CD14-positive monocyte (primary cell): ENCODE results near the gene BAIAP2L1. TPM values are rescaled to one million over a fixed set of nuclear protein-coding genes. Genes with fewer than 3 reads are reported as not detected.

Source experiments
- DNase-seq, 3 donors: peaks; one replicate each; pipeline ENCODE4 v3.0.0-alpha.2; 2011 to 2022
- H2AFZ ChIP-seq: 2 replicates; pipeline ENCODE4 v1.6.0; 2012; ENCODE audit warnings: mild to moderate bottlenecking, low read depth, low read length, inconsistent platforms; ENCODE audit not compliant: insufficient read depth, poor library complexity, severe bottlenecking
- H3K27ac ChIP-seq, 2 donors: 1 replicate in 1 of 2; 2 replicates in 1 of 2; pipeline ENCODE4 v1.5.1; 2012 to 2013; ENCODE audit warnings: low read length in 2 of 2, control low read depth in 1 of 2, inconsistent platforms in 1 of 2, low read depth in 1 of 2, mild to moderate bottlenecking in 1 of 2
- H3K27me3 ChIP-seq, 2 donors: one replicate each; pipeline versions ENCODE4 v1.6.0 to v1.6.1; 2011 to 2013; ENCODE audit warnings: low read length in 2 of 2; ENCODE audit not compliant: control insufficient read depth in 2 of 2, insufficient read depth in 2 of 2
- H3K36me3 ChIP-seq, 2 donors: replicated peaks in 1 of 2; 1 replicate in 1 of 2; 2 replicates in 1 of 2; pipeline versions ENCODE4 v1.5.1 to v1.6.1; 2012 to 2013; ENCODE audit warnings: low read length in 2 of 2, control low read depth in 1 of 2, inconsistent platforms in 1 of 2, mild to moderate bottlenecking in 1 of 2; ENCODE audit not compliant: insufficient read depth in 2 of 2, control insufficient read depth in 1 of 2
- H3K4me1 ChIP-seq, 2 donors: 1 replicate in 1 of 2; 2 replicates in 1 of 2; pipeline versions ENCODE4 v1.5.1 to v1.6.1; 2012 to 2013; ENCODE audit warnings: low read length in 2 of 2, control low read depth in 1 of 2, inconsistent platforms in 1 of 2, mild to moderate bottlenecking in 1 of 2, moderate library complexity in 1 of 2; ENCODE audit not compliant: insufficient read depth in 2 of 2, control insufficient read depth in 1 of 2
- H3K4me2 ChIP-seq: replicated peaks from 2 replicates; pipeline ENCODE3; 2012; ENCODE audit warnings: low read length, moderate library complexity, mild to moderate bottlenecking; ENCODE audit not compliant: poor library complexity, severe bottlenecking; ENCODE audit errors: extremely low read depth
- H3K4me3 ChIP-seq, 3 experiments: fragments of 200-600 bp in 1 of 3; sonication (generic) in 1 of 3; replicated peaks in 1 of 3; 1 replicate in 2 of 3; 2 replicates in 1 of 3; pipeline ENCODE4 v1.5.1; 2011 to 2013; ENCODE audit warnings: low read length in 3 of 3, mild to moderate bottlenecking in 3 of 3, control low read depth in 2 of 3, low read depth in 2 of 3, inconsistent platforms in 1 of 3, moderate library complexity in 1 of 3
- H3K79me2 ChIP-seq: 2 replicates; pipeline ENCODE4 v1.6.0; 2012; ENCODE audit warnings: mild to moderate bottlenecking, control low read depth, inconsistent platforms, low read length, moderate library complexity; ENCODE audit not compliant: insufficient read depth
- H3K9ac ChIP-seq: 2 replicates; pipeline ENCODE4 v1.6.0; 2017; ENCODE audit warnings: low read length, mild to moderate bottlenecking; ENCODE audit not compliant: insufficient read depth, poor library complexity, severe bottlenecking
- H3K9me3 ChIP-seq, 2 donors: replicated peaks in 1 of 2; 1 replicate in 1 of 2; 2 replicates in 1 of 2; pipeline versions ENCODE4 v1.5.1 to v1.6.1; 2012 to 2013; ENCODE audit warnings: low read length in 2 of 2, control low read depth in 1 of 2; ENCODE audit not compliant: control insufficient read depth in 1 of 2, insufficient read depth in 1 of 2
- H4K20me1 ChIP-seq: 2 replicates; pipeline ENCODE4 v1.6.0; 2012; ENCODE audit warnings: mild to moderate bottlenecking, low read length, control low read depth, moderate library complexity; ENCODE audit not compliant: insufficient read depth
- H3K27ac Mint-ChIP-seq, 7 donors: one replicate each; pipeline ENCODE4 v1.8.0; 2020; ENCODE audit warnings: mild to moderate bottlenecking in 7 of 7, mixed read lengths in 7 of 7, moderate library complexity in 6 of 7, inconsistent platforms in 2 of 7
- H3K27me3 Mint-ChIP-seq, 3 donors: one replicate each; pipeline ENCODE4 v1.8.0; 2021 to 2022; ENCODE audit warnings: low read depth in 3 of 3, mild to moderate bottlenecking in 3 of 3, mixed read lengths in 3 of 3, moderate library complexity in 3 of 3, inconsistent platforms in 1 of 3
- H3K36me3 Mint-ChIP-seq, 2 donors: one replicate each; pipeline ENCODE4 v1.8.0; 2020; ENCODE audit warnings: mixed read lengths in 2 of 2, inconsistent platforms in 1 of 2, mild to moderate bottlenecking in 1 of 2
- H3K4me1 Mint-ChIP-seq: one replicate; pipeline ENCODE4 v1.8.0; 2020; ENCODE audit warnings: mild to moderate bottlenecking, mixed read lengths
- H3K4me3 Mint-ChIP-seq, 2 donors: one replicate each; pipeline ENCODE4 v1.8.0; 2020; ENCODE audit warnings: mild to moderate bottlenecking in 2 of 2, mixed read lengths in 2 of 2, moderate library complexity in 1 of 2
- H3K9me3 Mint-ChIP-seq, 7 donors: one replicate each; pipeline ENCODE4 v1.8.0; 2020 to 2022; ENCODE audit warnings: mixed read lengths in 7 of 7, mild to moderate bottlenecking in 6 of 7, moderate library complexity in 6 of 7, inconsistent platforms in 2 of 7
- WGBS: methylation state at CpG from one replicate; pipeline ENCODE4 v1.1.5; 2013; ENCODE audit warnings: missing lambda C conversion rate; ENCODE audit not compliant: insufficient coverage; 5-methylcytosine and 5-hydroxymethylcytosine counted together
- intact Hi-C, 2 donors: fragments of 100-400 bp; cut with micrococcal nuclease; formaldehyde crosslinking; loops; one replicate each; pipeline versions ENCODE4 v1.15.0 to v1.15.1; 2023
- polyA plus RNA-seq, 3 donors: library from polyadenylated mRNA; depleted of rRNA in 1 of 3; unstranded in 2 of 3; stranded (reverse) in 1 of 3; fragments of 300-500 nt in 2 of 3; fragments of >200 nt in 1 of 3; fragmentation: Illumina TruSeq in 2 of 3; gene quantifications; 1 replicate in 2 of 3; 2 replicates in 1 of 3; pipeline ENCODE4 v1.2.3, GENCODE V29; 2012 to 2021
- TF ChIP-seq, protein P1 (sequence below): fragments of 200-600 bp; IDR thresholded peaks from one replicate; pipeline ENCODE4 v1.8.0; 2022; ENCODE audit warnings: antibody characterized with exemption, mild to moderate bottlenecking

Gene BAIAP2L1
- polyA plus RNA-seq, 3 donors, result 0.17 to 0.52 TPM; not detected in 1

DNA sequence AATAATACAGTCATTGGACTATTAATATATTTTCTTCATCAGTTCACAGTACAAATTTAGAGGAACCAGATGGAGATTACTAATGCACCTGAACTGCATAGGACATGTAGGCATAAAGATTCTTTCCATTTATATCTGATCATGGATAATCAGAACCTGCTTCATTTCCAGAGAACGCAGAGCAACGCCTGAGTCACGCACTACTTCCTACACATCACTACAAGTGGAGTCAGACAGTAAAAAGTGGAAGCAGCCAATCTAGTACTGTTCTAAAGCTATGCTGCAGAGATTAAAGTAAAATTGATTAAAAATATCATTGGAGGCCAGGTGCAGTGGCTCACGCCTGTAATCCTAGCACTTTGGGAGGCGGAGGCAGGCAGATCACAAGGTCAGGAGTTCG, 76.1 kb downstream of the BAIAP2L1 start:
- Histone ChIP-seq H3K27me3 (peaks cover 0 to 5% of the 10 kb centered on the region in 2 donors), H3K79me2 (no peaks in the 10 kb centered on the region), H4K20me1 (no peaks in the 10 kb centered on the region), H3K4me2 (no peak overlapping the region), H2AFZ (no peak overlapping the region), H3K9me3 (no peaks in the 10 kb centered on the region), H3K4me3 (no peak overlapping the region), H3K36me3 (no peaks in the 10 kb centered on the region), H3K4me1 (no peaks in the 10 kb centered on the region), H3K9ac (no peak overlapping the region), H3K27ac (no peak overlapping the region)
- H3K36me3 Mint-ChIP-seq, result no peaks in the 10 kb centered on the region
- 90% methylated on average over 3 of the region's 6 CpGs for WGBS
- no peak for DNase-seq
- peaks cover 3% of the 10 kb centered on the region for H3K4me1 Mint-ChIP-seq
- peaks cover 0 to 2% (median 0%) of the 10 kb centered on the region in 7 donors for H3K9me3 Mint-ChIP-seq
- TF ChIP-seq, protein P1, sequence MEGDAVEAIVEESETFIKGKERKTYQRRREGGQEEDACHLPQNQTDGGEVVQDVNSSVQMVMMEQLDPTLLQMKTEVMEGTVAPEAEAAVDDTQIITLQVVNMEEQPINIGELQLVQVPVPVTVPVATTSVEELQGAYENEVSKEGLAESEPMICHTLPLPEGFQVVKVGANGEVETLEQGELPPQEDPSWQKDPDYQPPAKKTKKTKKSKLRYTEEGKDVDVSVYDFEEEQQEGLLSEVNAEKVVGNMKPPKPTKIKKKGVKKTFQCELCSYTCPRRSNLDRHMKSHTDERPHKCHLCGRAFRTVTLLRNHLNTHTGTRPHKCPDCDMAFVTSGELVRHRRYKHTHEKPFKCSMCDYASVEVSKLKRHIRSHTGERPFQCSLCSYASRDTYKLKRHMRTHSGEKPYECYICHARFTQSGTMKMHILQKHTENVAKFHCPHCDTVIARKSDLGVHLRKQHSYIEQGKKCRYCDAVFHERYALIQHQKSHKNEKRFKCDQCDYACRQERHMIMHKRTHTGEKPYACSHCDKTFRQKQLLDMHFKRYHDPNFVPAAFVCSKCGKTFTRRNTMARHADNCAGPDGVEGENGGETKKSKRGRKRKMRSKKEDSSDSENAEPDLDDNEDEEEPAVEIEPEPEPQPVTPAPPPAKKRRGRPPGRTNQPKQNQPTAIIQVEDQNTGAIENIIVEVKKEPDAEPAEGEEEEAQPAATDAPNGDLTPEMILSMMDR, result no peak
- intact Hi-C loops, result no loop called here
- no peak overlapping the region for H3K4me3 Mint-ChIP-seq
- H3K27ac Mint-ChIP-seq, result no peak overlapping the region
- H3K27me3 Mint-ChIP-seq, result peaks cover 10 to 29% (median 24%) of the 10 kb centered on the region in 3 donors

DNA sequence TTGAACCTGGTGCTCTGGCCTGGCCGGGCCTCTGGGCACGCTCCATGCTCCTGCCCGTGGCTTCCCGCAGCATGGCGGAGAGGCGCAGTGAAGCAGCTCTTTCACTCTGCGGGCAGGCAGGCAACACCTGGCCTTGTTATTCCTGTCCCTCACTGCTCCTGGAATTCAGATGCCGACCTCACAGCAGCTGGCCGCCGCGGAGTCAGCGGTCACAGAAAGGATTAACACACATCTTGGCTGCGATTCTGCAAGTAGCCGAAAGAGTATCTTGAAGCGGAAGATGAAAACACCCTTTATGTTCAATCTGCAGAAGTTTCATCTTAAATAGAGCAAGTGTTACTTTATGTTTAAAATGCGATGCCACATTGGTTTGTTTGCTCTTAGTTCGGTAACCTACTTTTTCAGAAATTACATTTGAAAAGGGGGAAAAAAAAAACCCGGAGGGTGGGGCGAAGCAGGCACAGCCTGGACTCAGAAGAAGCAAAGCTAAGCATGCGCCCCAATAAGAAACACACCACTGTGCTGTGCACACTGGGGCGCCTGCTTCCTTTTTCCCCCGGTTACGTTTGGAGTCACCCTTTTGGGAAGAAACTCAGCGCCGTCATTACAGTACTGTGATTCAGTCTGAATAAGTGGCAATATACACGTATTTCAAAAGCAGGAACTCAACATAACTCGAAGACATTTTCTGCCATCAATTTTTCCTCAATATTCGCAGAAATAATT, 77.1 kb downstream of the BAIAP2L1 start:
- Mint-ChIP-seq H3K4me3 (no peak overlapping the region), H3K4me1 (peaks cover 3% of the 10 kb centered on the region), H3K27ac (no peak overlapping the region), H3K27me3 (peaks cover 9 to 27% (median 24%) of the 10 kb centered on the region in 3 donors), H3K9me3 (peaks cover 0 to 2% (median 0%) of the 10 kb centered on the region in 7 donors), H3K36me3 (no peaks in the 10 kb centered on the region)
- H3K36me3 ChIP-seq, result no peaks in the 10 kb centered on the region
- no peak overlapping the region for H3K27ac ChIP-seq
- no peak overlapping the region for H2AFZ ChIP-seq
- H3K79me2 ChIP-seq, result no peaks in the 10 kb centered on the region
- no peak for DNase-seq
- no peaks in the 10 kb centered on the region for H3K4me1 ChIP-seq
- intact Hi-C loops, result no loop called here
- H3K9me3 ChIP-seq, result no peaks in the 10 kb centered on the region
- H3K4me3 ChIP-seq, result no peak overlapping the region
- TF ChIP-seq, protein P1, result no peak
- peaks cover 0 to 5% of the 10 kb centered on the region in 2 donors for H3K27me3 ChIP-seq
- H3K4me2 ChIP-seq, result no peak overlapping the region
- H3K9ac ChIP-seq, result no peak overlapping the region
- WGBS, result 74% methylated on average over 17 of the region's 28 CpGs
- no peaks in the 10 kb centered on the region for H4K20me1 ChIP-seq
